Esophagus squamous epithelium (tissue), 5 donors: ENCODE results near the gene GMDS. TPM values are rescaled to one million over a fixed set of nuclear protein-coding genes. Genes with fewer than 3 reads are reported as not detected.

Experiments used
- DNase-seq: peaks from one replicate; lab custom pipeline; 2025; lab: John Stamatoyannopoulos, UW
- H3K27ac ChIP-seq, 4 donors: fragments of 200-600 bp; sonication (generic); one replicate each; pipeline ENCODE4 v1.5.1; 2016 to 2019; ENCODE audit warnings: mild to moderate bottlenecking in 1 of 4
- H3K27me3 ChIP-seq, 4 donors: fragments of 200-600 bp; sonication (generic); 1 replicate in 3 of 4; 2 replicates in 1 of 4; pipeline versions ENCODE4 v1.5.1 to v1.6.0; 2017 to 2021; ENCODE audit warnings: antibody characterized with exemption in 1 of 4
- H3K36me3 ChIP-seq, 3 donors: fragments of 200-600 bp; sonication (generic); one replicate each; pipeline ENCODE4 v1.5.1; 2016 to 2019
- H3K4me1 ChIP-seq, 3 donors: fragments of 200-600 bp; sonication (generic); one replicate each; pipeline ENCODE4 v1.5.1; 2017 to 2019
- H3K4me3 ChIP-seq, 4 donors: fragments of 200-600 bp; sonication (generic); 1 replicate in 3 of 4; 2 replicates in 1 of 4; pipeline ENCODE4 v1.5.1; 2016 to 2019; ENCODE audit warnings: mild to moderate bottlenecking in 2 of 4, moderate library complexity in 1 of 4
- H3K9me3 ChIP-seq, 3 donors: fragments of 200-600 bp; sonication (generic); one replicate each; pipeline ENCODE4 v1.5.1; 2016 to 2019
- POLR2A ChIP-seq, 4 donors: fragments of 450-650 bp; IDR thresholded peaks; one replicate each; pipeline ENCODE4 v1.6.1; 2017; ENCODE audit warnings: antibody characterized with exemption in 4 of 4, mild to moderate bottlenecking in 4 of 4, moderate library complexity in 3 of 4
- WGBS, 2 donors: methylation state at CpG; one replicate each; pipeline ENCODE4 v1.1.5; 2018; 5-methylcytosine and 5-hydroxymethylcytosine counted together
- intact Hi-C: fragments of 100-400 bp; cut with DNase I; formaldehyde crosslinking; loops from one replicate; pipeline ENCODE4 v1.15.0; 2022
- total RNA-seq, 4 donors: library from RNA; depleted of rRNA; stranded (reverse); fragments of >200 nt; gene quantifications; one replicate each; pipeline ENCODE4 v1.1.0, GENCODE V29; 2016
- TF ChIP-seq, protein P1 (sequence below), 6 experiments: fragments of 450-650 bp in 4 of 6; fragments of 200-600 bp in 2 of 6; sonication (generic) in 2 of 6; IDR thresholded peaks; one replicate each; pipeline ENCODE4 v1.5.1; 2016 to 2019; ENCODE audit warnings: antibody characterized with exemption in 6 of 6, mild to moderate bottlenecking in 4 of 6, moderate library complexity in 4 of 6
- donor health status: DM: yes; HTN: yes; CAD: no.

Gene GMDS
- total RNA-seq, 4 donors from 2014 or later = 17.9 to 58.7 (median 36.7) TPM

DNA sequence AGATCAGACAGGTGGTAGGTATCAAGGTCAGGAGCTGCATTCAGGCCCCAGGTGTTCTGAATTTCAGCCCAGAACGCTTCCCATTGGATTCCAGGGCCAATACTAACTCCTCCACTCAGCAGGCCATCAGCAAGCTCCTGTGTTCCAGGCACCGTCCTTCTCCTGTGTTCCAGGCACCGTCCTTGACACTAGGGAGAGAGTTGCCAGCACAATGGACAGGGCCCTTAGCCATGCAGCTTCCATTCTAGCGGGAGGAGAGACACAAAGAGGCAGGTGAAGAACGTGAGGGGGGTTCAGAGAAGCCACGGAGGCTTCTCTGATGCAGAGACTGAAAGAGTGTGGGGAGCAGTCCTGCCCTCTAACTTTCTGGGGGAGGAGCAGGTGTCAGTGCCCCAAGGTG is 558.0 kb downstream of the GMDS start:
- 76 to 81% methylated on average over 5 of the region's 6 CpGs for WGBS, 2 donors
- intact Hi-C loops = no loop called here
- no peak overlapping the region for H3K4me3 ChIP-seq
- no peaks in the 10 kb centered on the region for H3K27me3 ChIP-seq
- no peaks in the 10 kb centered on the region for H3K9me3 ChIP-seq
- H3K36me3 ChIP-seq = no peaks in the 10 kb centered on the region
- no peak for DNase-seq
- no peak overlapping the region for H3K27ac ChIP-seq
- peaks cover 7 to 35% (median 18%) of the 10 kb centered on the region in 3 donors for H3K4me1 ChIP-seq
- TF ChIP-seq, protein P1, sequence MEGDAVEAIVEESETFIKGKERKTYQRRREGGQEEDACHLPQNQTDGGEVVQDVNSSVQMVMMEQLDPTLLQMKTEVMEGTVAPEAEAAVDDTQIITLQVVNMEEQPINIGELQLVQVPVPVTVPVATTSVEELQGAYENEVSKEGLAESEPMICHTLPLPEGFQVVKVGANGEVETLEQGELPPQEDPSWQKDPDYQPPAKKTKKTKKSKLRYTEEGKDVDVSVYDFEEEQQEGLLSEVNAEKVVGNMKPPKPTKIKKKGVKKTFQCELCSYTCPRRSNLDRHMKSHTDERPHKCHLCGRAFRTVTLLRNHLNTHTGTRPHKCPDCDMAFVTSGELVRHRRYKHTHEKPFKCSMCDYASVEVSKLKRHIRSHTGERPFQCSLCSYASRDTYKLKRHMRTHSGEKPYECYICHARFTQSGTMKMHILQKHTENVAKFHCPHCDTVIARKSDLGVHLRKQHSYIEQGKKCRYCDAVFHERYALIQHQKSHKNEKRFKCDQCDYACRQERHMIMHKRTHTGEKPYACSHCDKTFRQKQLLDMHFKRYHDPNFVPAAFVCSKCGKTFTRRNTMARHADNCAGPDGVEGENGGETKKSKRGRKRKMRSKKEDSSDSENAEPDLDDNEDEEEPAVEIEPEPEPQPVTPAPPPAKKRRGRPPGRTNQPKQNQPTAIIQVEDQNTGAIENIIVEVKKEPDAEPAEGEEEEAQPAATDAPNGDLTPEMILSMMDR (IDR thresholded peaks at IDR 0.05) = no peak
- TF ChIP-seq POLR2A (IDR thresholded peaks at IDR 0.05) = no peak

DNA sequence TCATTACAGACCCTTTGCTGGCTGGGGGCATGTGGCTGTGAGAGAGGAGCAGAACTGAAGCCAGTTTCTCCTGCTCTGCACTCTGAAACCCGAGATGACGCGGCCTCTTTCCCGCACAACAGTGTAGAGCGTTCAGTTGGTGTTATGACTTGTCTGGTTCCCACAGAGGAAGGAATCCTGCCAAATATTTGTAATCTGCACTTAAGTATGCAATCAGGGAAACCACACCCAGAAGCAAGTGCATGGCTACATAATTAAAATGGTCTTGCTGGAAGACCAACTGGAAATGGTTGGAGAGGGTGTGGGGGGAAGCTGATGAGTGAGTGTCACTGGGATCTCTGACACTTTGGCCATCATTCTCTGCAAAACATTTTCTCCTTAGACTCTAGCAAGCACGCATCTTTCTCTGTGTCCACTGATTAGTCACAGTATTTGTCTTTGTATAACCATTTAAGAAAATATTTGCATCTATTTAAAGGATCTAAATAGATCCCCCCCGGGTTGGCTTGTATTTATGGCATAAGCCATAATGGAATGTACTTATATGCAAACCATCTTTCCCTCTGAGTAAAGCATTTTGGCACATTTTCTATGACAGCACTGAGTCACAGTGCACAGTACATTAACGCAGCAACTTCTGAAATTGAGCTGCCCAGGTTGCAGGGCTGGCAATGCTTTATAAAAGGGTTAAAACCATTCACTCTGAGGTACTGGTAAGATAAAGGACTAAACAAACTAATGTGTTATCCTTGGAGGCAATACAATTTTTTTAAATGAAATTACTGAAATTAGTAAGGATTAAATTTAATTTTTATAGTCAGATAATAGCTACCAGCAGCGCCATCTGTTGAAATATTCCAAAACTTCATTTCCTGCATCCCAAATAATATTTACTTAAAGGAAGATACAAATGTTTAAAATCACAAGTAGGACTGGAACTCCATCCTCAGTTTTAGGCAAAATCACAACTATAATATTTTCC is 559.0 kb downstream of the GMDS start:
- intact Hi-C loops = no loop called here
- TF ChIP-seq, protein P1 (IDR thresholded peaks at IDR 0.05) = peak in 2 of 6 experiments; percentile 41 to 49
- TF ChIP-seq POLR2A (IDR thresholded peaks at IDR 0.05) = no peak
- no peak for DNase-seq
- Histone ChIP-seq H3K4me1 (peaks cover 7 to 35% (median 18%) of the 10 kb centered on the region in 3 donors), H3K36me3 (no peaks in the 10 kb centered on the region), H3K27ac (peak overlapping the region; percentile 54 to 70 (median 64)), H3K9me3 (no peaks in the 10 kb centered on the region), H3K4me3 (peak overlapping the region in 1 of 4 donors; percentile 8), H3K27me3 (no peaks in the 10 kb centered on the region)
- 25 to 34% methylated on average over 8 to 9 of the region's 9 CpGs for WGBS, 2 donors

DNA sequence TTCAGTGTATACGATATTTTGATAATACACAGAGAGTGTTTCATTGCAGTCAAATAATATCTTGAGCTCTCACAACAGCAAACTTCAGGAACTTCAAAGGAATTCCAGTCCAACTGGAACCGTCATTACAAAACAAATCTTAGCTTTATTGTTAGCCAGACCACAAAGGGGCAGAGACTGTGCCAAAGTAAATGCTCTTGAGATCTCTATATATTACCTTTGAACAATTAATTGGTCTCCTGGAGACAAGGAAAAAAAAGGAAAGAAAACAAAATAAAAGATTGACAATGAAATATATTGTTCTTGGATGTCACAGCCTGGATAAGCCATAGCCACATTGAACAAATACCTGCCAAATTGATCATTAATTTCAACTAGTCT is 565.7 kb downstream of the GMDS start:
- Histone ChIP-seq H3K9me3 (no peaks in the 10 kb centered on the region), H3K36me3 (no peaks in the 10 kb centered on the region), H3K27me3 (no peaks in the 10 kb centered on the region), H3K4me3 (no peak overlapping the region), H3K27ac (no peak overlapping the region), H3K4me1 (peaks cover 0 to 22% (median 0%) of the 10 kb centered on the region in 3 donors)
- intact Hi-C loops = no loop called here
- TF ChIP-seq, protein P1 (IDR thresholded peaks at IDR 0.05) = no peak
- no peak for TF ChIP-seq POLR2A (IDR thresholded peaks at IDR 0.05)
- WGBS, 2 donors = 38 to 54% methylated on average over 2 of the region's 2 CpGs
- no peak for DNase-seq

DNA sequence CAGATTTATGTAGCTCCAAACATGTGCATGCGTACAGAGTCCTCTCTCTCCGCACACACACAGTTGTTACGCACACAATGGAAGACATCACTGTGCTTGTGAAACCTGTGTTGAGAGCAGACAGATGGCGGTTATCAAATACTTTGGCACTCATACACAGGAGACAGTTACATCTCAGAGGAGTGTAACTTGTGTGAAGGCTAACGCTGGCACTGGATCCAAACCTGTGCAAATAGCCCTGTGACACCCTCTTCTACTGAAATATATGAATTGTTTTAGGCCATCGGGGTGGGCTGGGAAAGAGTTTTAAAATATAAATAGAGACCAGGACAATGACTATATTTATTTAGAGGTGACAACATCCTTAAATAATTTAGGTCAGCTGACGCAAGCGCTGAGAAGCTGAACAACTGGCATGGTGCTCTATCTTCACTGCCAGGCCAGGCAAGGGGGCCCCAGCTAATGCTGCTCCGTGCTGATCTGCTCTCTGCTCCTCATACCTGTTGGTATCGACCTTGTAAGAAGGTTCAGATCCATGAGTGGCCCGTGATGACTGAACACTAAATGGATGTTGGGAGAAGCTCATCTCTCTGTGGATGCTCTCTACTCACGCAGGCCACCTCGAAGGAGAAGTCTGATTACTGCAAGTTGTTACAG is 566.2 kb downstream of the GMDS start:
- H3K9me3 ChIP-seq = no peaks in the 10 kb centered on the region
- no peak overlapping the region for H3K4me3 ChIP-seq
- 66 to 73% methylated on average over 12 of the region's 13 CpGs for WGBS, 2 donors
- TF ChIP-seq, protein P1 (IDR thresholded peaks at IDR 0.05) = no peak
- no peak for TF ChIP-seq POLR2A (IDR thresholded peaks at IDR 0.05)
- peaks cover 0 to 22% (median 0%) of the 10 kb centered on the region in 3 donors for H3K4me1 ChIP-seq
- no peak for DNase-seq
- no peaks in the 10 kb centered on the region for H3K27me3 ChIP-seq
- intact Hi-C loops = no loop called here
- no peaks in the 10 kb centered on the region for H3K36me3 ChIP-seq
- H3K27ac ChIP-seq = no peak overlapping the region

DNA sequence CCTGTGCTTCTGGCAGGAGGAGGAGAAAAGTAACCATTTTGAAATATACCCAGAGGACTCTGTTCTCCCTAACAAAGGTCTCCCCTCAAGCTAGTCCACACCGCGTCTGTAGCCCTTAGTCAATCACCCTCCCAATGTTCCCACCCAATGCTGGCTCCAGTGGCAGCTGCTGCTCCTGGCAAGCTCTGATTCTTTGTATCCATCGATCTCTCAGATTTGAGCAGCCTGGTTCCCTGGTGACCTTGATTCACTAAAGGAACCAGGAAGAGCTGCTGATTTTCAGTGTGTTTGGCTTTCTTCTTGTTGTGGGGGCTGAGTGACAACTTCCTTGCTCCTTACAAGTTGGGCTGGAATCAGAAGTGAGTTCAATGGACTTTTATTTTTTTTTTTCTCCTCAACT is 567.2 kb downstream of the GMDS start:
- intact Hi-C loops = no loop called here
- Histone ChIP-seq H3K4me3 (no peak overlapping the region), H3K27me3 (no peaks in the 10 kb centered on the region), H3K4me1 (peaks cover 0 to 22% (median 0%) of the 10 kb centered on the region in 3 donors), H3K36me3 (no peaks in the 10 kb centered on the region), H3K27ac (no peak overlapping the region), H3K9me3 (no peaks in the 10 kb centered on the region)
- WGBS, 2 donors = 14 to 15% methylated on average over 3 of the region's 3 CpGs
- no peak for TF ChIP-seq POLR2A (IDR thresholded peaks at IDR 0.05)
- TF ChIP-seq, protein P1 (IDR thresholded peaks at IDR 0.05) = no peak
- DNase-seq = no peak
